ENCODE measurements around the gene LMX1A.

LMX1A gene

GRCh38 chr1:165215676-165216075 is 140.8 kb downstream of the LMX1A start:
- no peak overlapping the region for H3K9ac ChIP-seq (ENCODE audit: low read length)
- H3K4me1 ChIP-seq (ENCODE audit: control insufficient read depth, insufficient read depth, low read length) = peaks cover 8% of the 10 kb centered on the region; the same call in 1 of the 2 replicates
- H3K9me3 ChIP-seq (ENCODE audit: control insufficient read depth, insufficient read depth, low read depth, low read length) = no peaks in the 10 kb centered on the region
- H3K36me3 ChIP-seq (ENCODE audit: control insufficient read depth, insufficient read depth, low read length) = no peaks in the 10 kb centered on the region
- no peaks in the 10 kb centered on the region for H3K27me3 ChIP-seq (ENCODE audit: control insufficient read depth, insufficient read depth, low read length)
- H3K4me3 ChIP-seq (ENCODE audit: low read depth, low read length) = no peak overlapping the region
- H3K27ac ChIP-seq (ENCODE audit: low read depth, low read length) = no peak overlapping the region

DNA sequence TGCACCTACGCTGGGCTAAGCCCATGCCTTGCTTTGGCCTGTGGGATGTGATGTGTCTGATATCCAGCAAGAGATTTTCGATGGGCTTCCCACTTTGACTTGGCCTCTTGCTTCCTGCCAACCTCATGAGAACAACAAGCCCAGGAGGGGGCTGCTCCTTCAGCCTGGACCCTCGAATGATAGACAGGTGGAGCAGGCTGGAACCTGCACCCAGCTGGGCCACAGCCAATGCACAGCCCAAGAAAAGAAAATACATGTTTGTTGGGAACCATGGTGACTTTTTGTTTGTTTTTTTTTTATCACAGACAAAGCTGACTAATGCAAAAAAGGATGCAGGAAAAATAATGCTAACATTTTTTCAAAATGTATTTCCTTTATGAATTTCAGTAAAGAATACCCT is 144.3 kb downstream of the LMX1A start:
- H3K4me3 ChIP-seq (ENCODE audit: low read depth, low read length) = no peak overlapping the region
- no peak overlapping the region for H3K27ac ChIP-seq (ENCODE audit: low read depth, low read length)
- H3K27me3 ChIP-seq (ENCODE audit: control insufficient read depth, insufficient read depth, low read length) = no peaks in the 10 kb centered on the region
- no peak overlapping the region for H3K9ac ChIP-seq (ENCODE audit: low read length)
- H3K9me3 ChIP-seq (ENCODE audit: control insufficient read depth, insufficient read depth, low read depth, low read length) = no peaks in the 10 kb centered on the region
- peaks cover 8% of the 10 kb centered on the region for H3K4me1 ChIP-seq (ENCODE audit: control insufficient read depth, insufficient read depth, low read length)
- H3K36me3 ChIP-seq (ENCODE audit: control insufficient read depth, insufficient read depth, low read length) = no peaks in the 10 kb centered on the region

GRCh38 chr1:165207853-165208515 is 148.5 kb downstream of the LMX1A start:
- no peak overlapping the region for H3K9ac ChIP-seq (ENCODE audit: low read length)
- H3K27ac ChIP-seq (ENCODE audit: low read depth, low read length) = no peak overlapping the region
- no peaks in the 10 kb centered on the region; the same call in 1 of the 2 replicates for H3K4me1 ChIP-seq (ENCODE audit: control insufficient read depth, insufficient read depth, low read length)
- no peaks in the 10 kb centered on the region for H3K27me3 ChIP-seq (ENCODE audit: control insufficient read depth, insufficient read depth, low read length)
- no peaks in the 10 kb centered on the region for H3K36me3 ChIP-seq (ENCODE audit: control insufficient read depth, insufficient read depth, low read length)
- no peaks in the 10 kb centered on the region for H3K9me3 ChIP-seq (ENCODE audit: control insufficient read depth, insufficient read depth, low read depth, low read length)
- no peak overlapping the region for H3K4me3 ChIP-seq (ENCODE audit: low read depth, low read length)

GRCh38 chr1:165205145-165205544 is 151.4 kb downstream of the LMX1A start:
- no peaks in the 10 kb centered on the region; the same call in 1 of the 2 replicates for H3K4me1 ChIP-seq (ENCODE audit: control insufficient read depth, insufficient read depth, low read length)
- H3K27ac ChIP-seq (ENCODE audit: low read depth, low read length) = no peak overlapping the region
- H3K9me3 ChIP-seq (ENCODE audit: control insufficient read depth, insufficient read depth, low read depth, low read length) = no peaks in the 10 kb centered on the region
- no peaks in the 10 kb centered on the region for H3K36me3 ChIP-seq (ENCODE audit: control insufficient read depth, insufficient read depth, low read length)
- H3K4me3 ChIP-seq (ENCODE audit: low read depth, low read length) = no peak overlapping the region
- no peaks in the 10 kb centered on the region for H3K27me3 ChIP-seq (ENCODE audit: control insufficient read depth, insufficient read depth, low read length)
- H3K9ac ChIP-seq (ENCODE audit: low read length) = no peak overlapping the region

DNA sequence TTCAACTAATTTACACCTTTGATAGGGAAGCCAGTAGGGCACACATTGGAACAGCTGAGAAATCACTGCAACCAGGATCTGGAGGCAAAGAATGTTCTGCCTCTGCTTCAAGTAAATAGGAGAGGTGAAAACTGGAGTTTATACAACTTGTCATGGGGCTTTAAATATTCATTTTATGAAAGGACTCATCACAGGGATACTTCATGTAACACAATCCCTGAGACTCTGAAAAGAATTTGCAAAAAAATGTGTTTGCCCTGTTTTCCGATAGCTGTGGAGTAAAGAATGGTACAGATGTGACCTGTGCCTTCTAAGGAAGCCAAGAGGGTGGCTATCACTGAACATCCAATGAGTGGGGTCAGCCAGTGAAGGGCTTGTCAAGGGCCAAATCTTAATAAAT is 152.0 kb downstream of the LMX1A start:
- Histone ChIP-seq H3K4me3 (ENCODE audit: low read depth, low read length) (no peak overlapping the region), H3K27me3 (ENCODE audit: control insufficient read depth, insufficient read depth, low read length) (no peaks in the 10 kb centered on the region), H3K9ac (ENCODE audit: low read length) (no peak overlapping the region), H3K27ac (ENCODE audit: low read depth, low read length) (no peak overlapping the region), H3K4me1 (ENCODE audit: control insufficient read depth, insufficient read depth, low read length) (no peaks in the 10 kb centered on the region; the same call in 1 of the 2 replicates), H3K36me3 (ENCODE audit: control insufficient read depth, insufficient read depth, low read length) (no peaks in the 10 kb centered on the region), H3K9me3 (ENCODE audit: control insufficient read depth, insufficient read depth, low read depth, low read length) (no peaks in the 10 kb centered on the region)

- Histone ChIP-seq H3K36me3 (ENCODE audit: control insufficient read depth, insufficient read depth, low read length) (no peaks in the 10 kb centered on the region), H3K9ac (ENCODE audit: low read length) (no peak overlapping the region), H3K4me1 (ENCODE audit: control insufficient read depth, insufficient read depth, low read length) (no peaks in the 10 kb centered on the region), H3K9me3 (ENCODE audit: control insufficient read depth, insufficient read depth, low read depth, low read length) (no peaks in the 10 kb centered on the region), H3K4me3 (ENCODE audit: low read depth, low read length) (no peak overlapping the region), H3K27ac (ENCODE audit: low read depth, low read length) (no peak overlapping the region), H3K27me3 (ENCODE audit: control insufficient read depth, insufficient read depth, low read length) (no peaks in the 10 kb centered on the region)
Observed at GRCh38 chr1:165191087-165191486, 165.4 kb downstream of the LMX1A start.

GRCh38 chr1:165189913-165190312 is 166.6 kb downstream of the LMX1A start:
- Histone ChIP-seq H3K36me3 (ENCODE audit: control insufficient read depth, insufficient read depth, low read length) (no peaks in the 10 kb centered on the region), H3K4me1 (ENCODE audit: control insufficient read depth, insufficient read depth, low read length) (no peaks in the 10 kb centered on the region), H3K9ac (ENCODE audit: low read length) (no peak overlapping the region), H3K27ac (ENCODE audit: low read depth, low read length) (no peak overlapping the region), H3K27me3 (ENCODE audit: control insufficient read depth, insufficient read depth, low read length) (no peaks in the 10 kb centered on the region), H3K9me3 (ENCODE audit: control insufficient read depth, insufficient read depth, low read depth, low read length) (no peaks in the 10 kb centered on the region), H3K4me3 (ENCODE audit: low read depth, low read length) (no peak overlapping the region)

DNA sequence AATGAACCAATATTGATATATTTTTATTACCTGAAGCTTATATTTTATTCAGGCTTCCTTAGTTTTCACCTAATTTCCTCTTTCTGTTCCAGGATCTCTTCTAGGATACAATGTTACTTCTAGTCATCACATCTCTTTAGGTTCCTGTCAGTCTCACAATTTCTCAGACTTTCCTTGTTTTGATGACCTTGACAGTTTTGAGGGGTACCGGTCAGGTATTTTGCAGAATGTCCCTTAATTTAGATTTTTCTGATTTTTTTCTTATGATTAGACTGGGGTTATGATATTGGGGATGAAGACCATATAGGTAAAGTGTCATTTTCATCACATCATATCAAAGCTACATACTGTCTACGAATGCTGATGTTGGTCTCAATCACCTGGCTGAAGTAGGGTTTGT is 167.5 kb downstream of the LMX1A start:
- 0 out of 2 replicates have a peak, but pooled peaks cover 5% of the 10 kb centered on the region for H3K9me3 ChIP-seq (ENCODE audit: control insufficient read depth, insufficient read depth, low read depth, low read length)
- no peaks in the 10 kb centered on the region for H3K36me3 ChIP-seq (ENCODE audit: control insufficient read depth, insufficient read depth, low read length)
- H3K9ac ChIP-seq (ENCODE audit: low read length) = no peak overlapping the region
- H3K27ac ChIP-seq (ENCODE audit: low read depth, low read length) = no peak overlapping the region
- H3K27me3 ChIP-seq (ENCODE audit: control insufficient read depth, insufficient read depth, low read length) = no peaks in the 10 kb centered on the region
- H3K4me1 ChIP-seq (ENCODE audit: control insufficient read depth, insufficient read depth, low read length) = no peaks in the 10 kb centered on the region
- no peak overlapping the region for H3K4me3 ChIP-seq (ENCODE audit: low read depth, low read length)

GRCh38 chr1:165187031-165188009 is 169.2 kb downstream of the LMX1A start:
- Histone ChIP-seq H3K9ac (ENCODE audit: low read length) (no peak overlapping the region), H3K4me1 (ENCODE audit: control insufficient read depth, insufficient read depth, low read length) (no peaks in the 10 kb centered on the region), H3K9me3 (ENCODE audit: control insufficient read depth, insufficient read depth, low read depth, low read length) (peaks cover 20% of the 10 kb centered on the region), H3K36me3 (ENCODE audit: control insufficient read depth, insufficient read depth, low read length) (no peaks in the 10 kb centered on the region), H3K27ac (ENCODE audit: low read depth, low read length) (no peak overlapping the region), H3K4me3 (ENCODE audit: low read depth, low read length) (no peak overlapping the region), H3K27me3 (ENCODE audit: control insufficient read depth, insufficient read depth, low read length) (no peaks in the 10 kb centered on the region)

DNA sequence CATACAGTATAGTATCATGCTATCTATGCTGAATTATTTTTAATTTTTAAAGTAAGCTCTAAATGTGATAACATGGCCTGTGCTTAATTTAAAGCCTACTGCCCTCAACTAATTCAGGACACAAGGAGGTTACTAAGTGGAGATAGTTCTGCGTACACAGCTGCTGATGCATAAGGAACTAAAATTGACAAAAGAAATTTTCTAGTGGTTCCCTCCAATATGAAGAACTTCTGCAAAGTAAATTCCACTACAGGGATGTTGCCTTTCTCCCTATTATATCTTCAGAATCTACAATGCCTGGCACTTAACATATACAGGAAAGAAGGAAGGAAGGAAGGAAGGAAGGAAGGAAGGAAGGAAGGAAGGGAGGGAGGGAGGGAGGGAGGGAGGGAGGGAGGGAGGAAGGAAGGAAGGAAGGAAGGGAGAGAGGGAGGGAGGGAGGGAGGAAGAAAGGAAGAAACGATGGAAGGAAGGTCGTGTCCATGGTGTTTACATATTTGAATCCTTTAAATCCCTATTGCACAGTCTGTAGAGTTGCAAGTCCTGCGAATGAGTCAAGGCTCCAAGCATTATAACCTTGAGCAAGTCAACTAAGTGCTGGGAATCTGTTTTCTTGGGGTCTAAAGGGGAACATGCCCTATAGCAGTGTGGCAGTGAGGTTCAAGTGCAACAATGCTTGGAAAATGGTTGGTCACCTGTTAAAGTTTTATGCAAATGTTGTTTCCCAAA is 171.2 kb downstream of the LMX1A start:
- Histone ChIP-seq H3K4me3 (ENCODE audit: low read depth, low read length) (no peak overlapping the region), H3K9ac (ENCODE audit: low read length) (no peak overlapping the region)

More for the DNA sequence above, 171.2 kb downstream of the LMX1A start:
- H3K4me1 ChIP-seq (ENCODE audit: control insufficient read depth, insufficient read depth, low read length) = no peaks in the 10 kb centered on the region
- no peaks in the 10 kb centered on the region for H3K36me3 ChIP-seq (ENCODE audit: control insufficient read depth, insufficient read depth, low read length)
- H3K27me3 ChIP-seq (ENCODE audit: control insufficient read depth, insufficient read depth, low read length) = no peaks in the 10 kb centered on the region
- peaks cover 22% of the 10 kb centered on the region for H3K9me3 ChIP-seq (ENCODE audit: control insufficient read depth, insufficient read depth, low read depth, low read length)
- H3K27ac ChIP-seq (ENCODE audit: low read depth, low read length) = no peak overlapping the region

Data from HUES6 (cell line).